ENCODE results near the gene CPS1. TPM values are rescaled to one million over a fixed set of nuclear protein-coding genes. Genes with fewer than 3 reads are reported as not detected.

CPS1 gene
- total RNA-seq, 1 experiment from 2014 or later: 3.1 TPM

- DNase-seq: no peak
- H3K27me3 ChIP-seq (ENCODE audit: control insufficient read depth, insufficient read depth, low read length): no peaks in the 10 kb centered on the region
- no peaks in the 10 kb centered on the region for H3K36me3 ChIP-seq (replicated peaks; ENCODE audit: control insufficient read depth, insufficient read depth, low read length)
- H3K4me3 ChIP-seq (ENCODE audit: insufficient read depth, low read depth, low read length): no peak overlapping the region
These were observed 165.7 kb downstream of the CPS1 start for GRCh38 chr2:210722092-210722491.

GRCh38 chr2:210727549-210727948, 171.2 kb downstream of the CPS1 start:
- no peaks in the 10 kb centered on the region for H3K36me3 ChIP-seq (replicated peaks; ENCODE audit: control insufficient read depth, insufficient read depth, low read length)

More at GRCh38 chr2:210727549-210727948, 171.2 kb downstream of the CPS1 start:
- no peak for DNase-seq
- Histone ChIP-seq H3K27me3 (ENCODE audit: control insufficient read depth, insufficient read depth, low read length) (no peaks in the 10 kb centered on the region), H3K4me3 (ENCODE audit: insufficient read depth, low read depth, low read length) (no peak overlapping the region)

Other genes starting within 250 kb of the CPS1 start
- not detected in 2 replicates for gene MYL1, start 241.4 kb upstream of the CPS1 start, total RNA-seq (2014; rRNA removed; shearing (Covaris generic))
- 18.8 and 24.5 TPM in 2 replicates for gene LANCL1, start 79.8 kb upstream of the CPS1 start, total RNA-seq (2014; rRNA removed; shearing (Covaris generic))

Measured in H7 (cell line).